NCI-H82 (cell line): ENCODE results near the gene ENG.
"Not testable (repeated sequence)": the region's sequence is repeated elsewhere in the genome, so short reads cannot be mapped to it uniquely, and the experiment has no call there.

Experiments used
- DNase-seq: peaks from one replicate; lab custom pipeline; 2025; lab: John Stamatoyannopoulos, UW

ENG gene

DNA sequence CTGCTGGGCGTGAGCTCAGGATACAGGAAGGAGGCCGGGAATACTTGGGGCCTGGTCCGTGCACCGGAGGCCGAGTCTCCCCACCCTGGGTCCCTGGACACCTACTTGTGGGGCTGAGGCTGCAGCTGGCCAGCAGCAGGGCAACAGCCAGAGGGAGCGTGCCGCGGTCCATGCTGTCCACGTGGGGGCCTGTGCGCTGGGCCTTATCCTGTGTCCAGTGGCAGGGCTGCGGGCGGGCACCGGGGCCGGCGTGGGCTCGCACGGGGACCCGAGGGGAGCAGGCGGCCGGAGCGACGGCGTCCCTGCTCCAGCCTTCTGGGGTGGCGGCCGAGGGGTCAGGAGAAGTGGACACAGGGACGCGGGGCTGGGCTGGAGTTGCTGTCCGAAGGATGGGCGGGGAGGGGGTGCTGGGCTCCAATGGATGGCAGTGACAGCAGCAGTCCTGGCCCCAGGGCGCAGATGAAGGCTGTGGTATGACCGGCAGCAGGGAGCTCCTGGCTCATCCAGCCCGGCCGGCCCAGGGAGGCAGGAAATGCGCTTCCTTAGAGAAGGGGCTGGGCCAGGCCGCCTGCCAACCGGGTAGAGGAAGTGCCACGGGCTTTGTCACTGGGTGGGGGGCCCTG, at the start of gene ENG:
ENG (minus strand) TSS at position 475 of the 623 bp plus-strand sequence; CDS start at position 172, 303 bp downstream.
- DNase-seq = no peak

DNA sequence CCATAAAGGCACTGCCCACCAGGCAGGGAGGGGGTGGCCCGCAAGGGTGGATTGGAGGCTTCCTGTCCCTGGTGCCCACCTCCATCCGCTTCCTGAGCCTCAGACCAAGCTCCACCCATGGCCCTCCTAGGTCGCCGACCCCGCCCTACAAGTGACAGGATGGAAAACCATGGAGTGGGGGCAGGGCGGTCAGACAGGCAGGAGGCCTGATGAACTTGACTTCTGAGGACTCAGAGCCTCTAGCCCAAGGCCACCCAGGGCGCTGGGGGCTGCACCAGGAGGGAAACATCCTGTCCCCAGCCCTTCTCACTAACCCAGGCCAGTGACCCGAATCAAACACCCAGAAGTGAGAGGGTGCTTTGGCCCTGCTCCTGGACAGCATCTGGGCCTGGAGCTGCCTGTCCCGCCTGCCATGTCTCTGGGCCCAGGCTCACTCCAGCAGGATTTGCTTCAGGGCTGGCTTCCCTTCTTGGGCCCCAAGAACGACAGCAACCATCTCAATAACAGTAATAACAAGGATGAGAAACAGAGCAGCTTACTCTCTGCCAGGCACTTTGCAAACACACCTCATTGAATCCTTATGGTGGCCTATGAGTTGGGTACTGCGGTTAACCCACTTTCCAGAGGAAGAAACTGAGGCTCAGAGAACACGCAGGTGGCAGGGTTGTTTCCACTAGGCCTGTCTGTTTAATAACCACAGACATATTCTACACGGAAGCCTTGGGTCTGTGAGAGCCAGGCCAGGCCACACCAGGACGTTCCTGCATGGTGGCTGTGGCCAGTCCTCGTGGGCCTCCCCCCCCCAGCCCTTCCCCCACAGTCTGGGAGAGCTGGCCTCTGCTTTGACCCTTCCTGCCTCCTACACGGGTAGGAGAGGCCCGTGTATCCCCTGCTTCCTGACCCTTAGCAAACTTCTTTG, 49.4 kb upstream of the ENG start:
- DNase-seq = peak; percentile 49

DNA sequence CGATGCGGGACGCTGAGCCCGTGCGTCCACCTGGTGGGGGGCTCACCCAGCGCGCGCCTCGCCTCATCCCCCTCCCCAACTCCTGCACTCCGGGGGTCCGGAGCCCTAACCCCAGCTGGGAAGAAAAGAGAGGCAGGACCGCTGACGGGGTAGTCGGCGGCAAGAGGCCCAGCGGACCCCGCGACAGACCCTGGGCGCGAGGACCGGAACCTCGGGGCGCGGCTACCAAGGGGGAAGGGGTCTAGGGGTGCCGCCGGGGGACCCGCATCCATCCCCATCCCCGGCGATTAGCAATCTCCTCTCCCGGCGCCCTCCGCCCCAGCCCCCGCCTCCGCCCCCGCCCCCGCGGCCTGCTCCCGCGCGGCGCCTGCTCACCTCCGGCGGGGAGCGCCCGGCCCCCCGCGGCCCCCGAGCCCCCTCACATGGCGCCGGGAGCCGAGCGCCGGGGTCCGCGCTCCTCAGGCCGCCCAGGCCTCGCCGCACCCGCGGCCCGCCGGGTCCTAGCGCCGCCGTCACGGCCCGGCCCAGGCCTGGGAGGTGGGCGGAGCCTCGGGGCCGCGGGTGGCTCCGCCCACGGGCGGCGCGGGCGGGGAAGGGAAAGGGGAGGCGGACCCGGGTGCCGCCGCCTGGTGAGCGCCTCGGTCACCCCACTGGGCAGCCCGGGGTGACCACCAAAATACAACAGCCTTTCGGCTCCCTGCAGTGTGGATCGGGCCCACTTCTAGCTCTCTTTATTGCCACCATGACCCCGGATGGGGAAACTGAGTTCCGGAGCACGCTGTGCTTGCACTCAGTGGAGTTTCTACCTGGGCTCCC, 44.9 kb upstream of the ENG start, which contains the start of gene ST6GALNAC6:
ST6GALNAC6 (minus strand) TSS at position 476 of the 816 bp plus-strand sequence. CDS start 1,622 bp downstream, outside the sequence.
- peak; percentile 78 for DNase-seq

DNA sequence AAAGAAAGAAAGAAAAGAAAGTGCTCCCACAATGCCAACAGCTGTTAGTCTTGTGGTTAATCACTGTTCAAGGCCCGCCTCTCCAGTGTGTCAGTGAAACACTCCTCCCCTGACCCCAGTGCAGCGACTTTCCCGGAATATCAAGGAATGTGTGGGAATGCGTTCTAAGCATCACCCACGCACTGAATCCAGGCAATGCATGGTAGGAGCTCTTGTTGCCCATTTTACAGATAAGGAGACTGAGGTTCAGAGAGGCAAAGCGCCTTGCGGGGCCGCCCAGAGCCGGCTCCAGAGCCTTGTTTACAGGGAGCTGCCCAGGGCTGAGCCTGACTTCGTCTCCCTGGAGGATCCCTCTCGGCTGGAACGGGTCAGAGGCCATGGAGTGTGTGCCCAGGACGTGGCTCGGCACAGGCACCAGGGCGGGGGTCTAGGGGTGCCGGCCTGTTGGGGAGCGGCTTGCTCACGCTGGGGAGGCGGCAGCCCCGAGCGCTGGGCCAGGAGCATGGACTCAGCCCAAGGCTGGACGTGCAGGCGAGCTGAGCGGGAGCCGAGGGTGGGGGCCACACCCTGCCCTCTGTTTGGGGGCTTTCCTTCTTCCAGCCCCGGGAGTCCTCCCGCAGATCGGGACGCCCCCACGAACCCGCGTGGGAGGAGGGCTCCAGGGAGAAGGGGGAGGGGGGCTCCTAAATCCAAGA, 44.1 kb upstream of the ENG start:
- peak; percentile 36 for DNase-seq

GRCh38 chr9:127897193-127897692, 42.8 kb upstream of the ENG start:
- DNase-seq = peak; percentile 79

DNA sequence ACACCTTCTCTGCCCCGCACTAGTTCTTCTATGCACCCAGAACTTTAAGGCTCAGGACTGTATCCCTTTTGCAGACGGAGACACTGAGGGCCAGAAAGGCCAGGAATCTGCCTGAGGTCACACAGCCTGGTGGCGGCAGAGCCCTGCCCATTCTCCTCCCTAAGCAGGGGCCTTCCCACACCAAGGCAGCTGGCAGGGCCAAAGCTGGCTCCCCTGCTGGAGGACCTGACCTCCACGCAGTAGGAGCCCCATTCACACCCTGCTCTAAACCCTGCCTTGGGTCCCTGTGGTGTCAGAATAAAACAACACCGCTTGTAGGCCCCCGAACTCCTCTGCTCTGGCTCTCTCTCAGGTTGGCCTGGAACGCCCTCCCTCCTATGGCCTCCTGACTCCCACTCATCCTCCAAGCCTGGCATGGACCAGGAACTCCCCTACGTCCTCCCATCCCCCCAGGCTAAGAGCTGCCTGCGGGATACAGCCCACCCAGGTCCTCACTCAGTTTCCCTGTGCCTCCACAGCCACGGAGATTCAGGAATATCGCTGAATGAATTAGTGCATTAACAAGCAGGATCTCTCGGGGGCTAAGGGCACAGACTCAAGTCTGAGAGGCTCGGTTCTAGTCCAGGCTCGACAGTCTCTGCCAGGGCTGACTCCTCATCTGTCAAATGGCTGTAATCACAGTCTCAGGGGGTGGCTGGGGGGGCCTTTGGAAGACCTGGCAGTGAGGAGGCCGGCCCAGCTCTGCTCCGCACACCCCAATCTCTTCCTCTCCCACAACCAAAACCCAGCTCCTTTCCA, 42.1 kb upstream of the ENG start:
- no peak for DNase-seq

DNA sequence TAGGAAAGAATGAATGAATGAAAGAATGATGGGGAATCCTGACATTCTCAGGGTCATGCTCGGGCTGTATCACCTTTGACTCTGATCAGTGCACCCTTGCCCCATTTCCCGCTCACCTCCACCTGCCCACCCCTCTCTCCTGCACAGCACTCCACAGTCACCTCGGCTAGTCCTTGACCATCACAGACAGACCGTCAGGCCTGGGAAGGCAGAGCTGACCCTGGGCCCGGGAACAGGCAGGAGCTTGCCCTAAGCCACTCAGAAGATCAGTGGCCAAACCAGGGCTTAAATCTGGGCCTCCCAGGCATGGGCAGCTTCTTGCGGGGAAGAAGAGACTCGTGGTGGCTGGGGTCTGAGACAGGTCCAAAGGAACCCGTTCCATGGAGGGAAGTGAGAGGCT, 41.4 kb upstream of the ENG start:
- DNase-seq = no peak

GRCh38 chr9:127893392-127893791, 38.9 kb upstream of the ENG start:
- DNase-seq = no peak

DNA sequence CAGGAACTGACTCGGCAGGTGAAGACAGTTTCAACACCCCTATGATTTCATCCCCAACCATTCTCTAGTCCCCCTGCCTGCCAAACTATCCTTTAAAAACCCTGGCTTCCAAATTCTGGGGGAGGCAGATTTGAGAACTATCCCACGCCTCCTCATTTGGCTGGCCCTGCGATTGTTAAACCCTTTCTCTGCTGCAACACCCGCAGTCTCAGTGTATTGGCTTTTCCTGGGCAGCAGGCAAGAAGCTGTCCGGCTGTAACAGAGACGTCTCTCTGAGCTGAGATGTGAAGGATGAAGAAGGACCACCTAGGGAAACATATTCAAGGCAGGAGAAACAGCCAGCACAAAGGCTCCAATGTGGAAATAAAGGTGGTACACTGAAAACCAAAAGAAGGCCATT, 38.4 kb upstream of the ENG start:
- DNase-seq = no peak

DNA sequence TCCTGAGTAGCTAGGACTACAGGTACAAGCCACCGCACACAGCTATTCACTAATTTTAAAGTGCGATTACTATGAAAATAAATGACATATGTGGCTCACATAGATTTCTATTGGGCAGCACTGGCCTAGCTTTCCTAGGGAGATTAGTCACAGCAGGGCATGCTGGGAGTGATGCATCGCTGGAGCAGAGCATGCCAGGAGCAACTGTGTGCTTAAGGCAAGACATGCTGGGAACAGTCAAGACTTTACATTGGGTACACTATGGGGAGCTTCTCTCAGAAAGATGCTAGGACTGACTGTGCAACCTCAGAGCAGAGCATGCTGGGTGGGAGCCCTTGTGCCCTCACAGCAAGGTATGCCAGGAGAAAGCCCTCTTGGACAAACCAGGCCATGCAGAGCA, 35.6 kb upstream of the ENG start:
- no peak for DNase-seq

DNA sequence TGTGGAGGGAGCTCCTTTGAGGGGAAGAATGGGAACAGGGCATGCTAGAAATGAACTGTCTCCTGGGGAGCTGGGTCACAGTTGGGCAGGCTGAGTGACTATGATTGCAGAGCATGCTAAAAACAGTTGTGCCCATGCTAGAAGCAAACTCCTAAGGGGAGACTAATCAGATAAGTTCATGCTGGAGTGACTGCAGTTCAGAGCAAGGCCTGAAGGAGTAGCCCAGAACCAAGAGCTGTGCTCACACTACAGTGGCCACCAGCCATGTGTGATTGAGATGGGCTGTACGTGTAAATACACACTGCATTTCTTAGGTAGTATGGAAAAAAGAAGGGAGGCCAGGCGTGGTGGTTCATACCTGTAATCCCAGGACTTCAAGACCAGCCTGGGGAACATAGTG, 33.3 kb upstream of the ENG start:
- peak; percentile 34 for DNase-seq

- peak; percentile 24 for DNase-seq
Measured at GRCh38 chr9:127886401-127886972, 32.0 kb upstream of the ENG start.

GRCh38 chr9:127885508-127886281, 31.2 kb upstream of the ENG start:
- DNase-seq = peak; percentile 41

- no peak for DNase-seq
Measured at GRCh38 chr9:127884976-127885490, 30.6 kb upstream of the ENG start.

DNA sequence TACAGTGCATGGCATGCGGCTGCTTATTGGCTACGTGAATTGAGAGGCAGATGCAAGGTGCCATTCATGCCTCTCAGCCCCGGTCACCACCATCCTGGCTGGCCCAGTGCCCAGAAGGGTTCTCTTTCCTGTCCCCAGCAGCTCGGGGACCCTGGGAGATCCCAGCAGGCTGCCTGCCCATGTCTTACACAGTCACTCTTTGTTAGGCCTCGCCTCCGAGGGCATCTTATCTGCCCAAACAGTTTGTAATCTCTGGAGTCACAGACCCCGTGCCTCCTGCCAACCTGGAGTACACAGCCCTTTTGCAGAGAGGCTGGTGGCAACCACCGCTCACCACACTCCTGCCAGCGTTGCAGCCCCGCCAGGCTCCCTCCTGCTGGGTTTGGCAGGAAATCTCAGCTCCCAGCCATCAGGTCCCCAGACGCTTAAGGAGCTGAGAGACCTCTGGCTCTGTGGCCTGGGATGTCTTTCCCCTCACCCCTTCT, 30.0 kb upstream of the ENG start:
- DNase-seq = no peak

DNA sequence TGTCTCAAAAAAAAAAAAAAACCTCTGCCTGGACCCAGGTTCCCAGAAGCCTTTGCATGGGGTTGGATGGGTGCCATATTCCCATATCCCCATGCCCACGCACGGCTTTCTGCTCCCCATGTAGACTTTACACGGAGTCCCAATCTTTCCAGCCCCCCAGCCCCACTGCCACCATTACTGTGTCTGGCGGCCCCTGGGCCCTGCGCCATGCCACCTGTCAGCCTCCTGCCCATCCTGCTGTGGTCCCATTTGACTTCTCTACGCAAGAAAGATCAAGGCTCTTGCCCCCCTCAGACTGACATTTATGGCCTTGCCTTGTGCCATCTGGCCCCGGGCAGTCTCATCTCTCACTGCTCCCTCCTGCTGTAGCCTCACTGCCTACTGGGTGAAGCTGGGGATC, 29.5 kb upstream of the ENG start:
- DNase-seq = no peak

DNA sequence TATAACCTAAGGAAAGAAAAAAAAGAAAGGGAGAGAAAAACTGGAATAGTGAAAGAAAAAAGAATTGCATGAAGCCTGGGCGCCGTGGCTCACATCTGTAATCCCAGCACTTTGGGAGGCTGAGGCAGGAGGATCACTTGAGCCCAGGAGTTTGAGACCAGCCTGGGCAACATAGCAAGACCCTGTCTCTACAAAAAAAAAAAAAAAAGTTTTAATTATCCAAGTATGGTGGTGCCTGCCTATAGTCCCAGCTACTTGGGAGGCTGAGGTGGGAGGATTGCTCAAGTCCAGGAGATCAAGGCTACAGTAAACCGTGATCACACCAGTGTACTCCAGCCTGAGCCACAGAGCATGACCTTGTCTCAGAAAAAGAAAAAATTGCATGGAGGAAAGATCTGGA, 27.3 kb upstream of the ENG start:
- DNase-seq = not testable (repeated sequence)

GRCh38 chr9:127880143-127880542, 25.7 kb upstream of the ENG start:
- no peak for DNase-seq
